Hippocampal formation (tissue), 2 donors: Measurements from ENCODE around the gene IFRD1.
"Not testable (repeated sequence)": the region's sequence is repeated elsewhere in the genome, so short reads cannot be mapped to it uniquely, and the experiment has no call there.

Experiments used
- DNase-seq, 2 donors: peaks; one replicate each; lab custom pipeline; 2025; lab: John Stamatoyannopoulos, UW

Gene IFRD1

GRCh38 chr7:112516418-112516817, 66.2 kb downstream of the IFRD1 start:
- not testable (repeated sequence) for DNase-seq

GRCh38 chr7:112517487-112517886, 67.2 kb downstream of the IFRD1 start:
- no peak for DNase-seq

- DNase-seq = no peak
These were observed 70.5 kb downstream of the IFRD1 start for GRCh38 chr7:112520787-112521186.

- DNase-seq = no peak
These were observed 71.7 kb downstream of the IFRD1 start for GRCh38 chr7:112521942-112522341.

- no peak for DNase-seq
These were observed 73.6 kb downstream of the IFRD1 start for GRCh38 chr7:112523871-112524270.
